Renal cortex interstitium (tissue), 11 donors: Measurements from ENCODE around the gene TBCA. TPM values are rescaled to one million over a fixed set of nuclear protein-coding genes. Genes with fewer than 3 reads are reported as not detected.
"Not testable (repeated sequence)": the region's sequence is repeated elsewhere in the genome, so short reads cannot be mapped to it uniquely, and the experiment has no call there.

ENCODE experiments used
- DNase-seq, 11 donors: peaks; one replicate each; pipeline ENCODE4 v3.0.0-alpha.2; 2013; ENCODE audit warnings: low read depth in 9 of 11, low spot score in 4 of 11; ENCODE audit errors: extremely low read depth in 1 of 11
- polyA plus RNA-seq, 3 donors: library from polyadenylated mRNA; unstranded; fragments of 120-200 nt; gene quantifications; one replicate each; pipeline ENCODE4 v1.2.1, GENCODE V29; 2013; ENCODE audit not compliant: insufficient read length in 3 of 3

The TBCA gene
- polyA plus RNA-seq, 3 donors: 221 to 343 (median 268) TPM

DNA sequence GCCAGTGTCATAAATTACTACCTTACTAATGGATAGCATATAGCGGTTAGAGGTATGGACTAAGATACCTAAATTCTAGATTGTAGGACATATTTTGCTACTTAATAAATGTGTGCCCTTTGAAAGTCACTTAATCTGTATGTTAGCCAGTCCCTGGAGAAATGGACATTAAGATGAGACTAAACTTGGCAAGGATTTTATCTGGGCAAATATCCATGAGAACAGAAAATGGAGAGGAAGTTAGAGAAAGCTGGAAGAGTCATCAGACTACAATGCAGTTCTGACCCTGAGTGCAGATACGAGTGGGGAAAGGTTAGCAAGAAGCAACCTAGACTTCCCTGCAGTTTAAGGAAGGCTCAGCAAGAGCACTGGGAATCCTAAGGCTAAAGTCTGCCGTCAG, 33.0 kb downstream of the TBCA start:
- no peak for DNase-seq

DNA sequence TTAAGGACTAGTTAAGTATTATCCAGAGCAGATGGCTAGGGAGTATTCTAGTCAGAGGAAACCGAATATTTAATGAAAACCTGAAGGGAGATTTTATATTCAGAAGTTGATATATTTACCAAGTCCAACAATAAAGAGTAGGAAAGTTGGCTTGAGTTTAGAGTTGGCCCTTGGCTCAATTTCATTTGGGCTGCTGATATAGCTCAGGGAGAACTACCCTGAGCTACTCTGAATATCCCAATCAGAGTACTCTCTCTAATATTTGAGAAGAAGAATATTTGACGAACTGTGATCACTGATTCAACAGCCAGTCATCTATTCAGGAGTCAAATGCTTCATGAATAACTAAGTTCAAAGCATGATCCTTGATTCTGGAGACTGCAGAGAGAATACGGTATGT, 34.5 kb downstream of the TBCA start:
- DNase-seq: no peak

DNA sequence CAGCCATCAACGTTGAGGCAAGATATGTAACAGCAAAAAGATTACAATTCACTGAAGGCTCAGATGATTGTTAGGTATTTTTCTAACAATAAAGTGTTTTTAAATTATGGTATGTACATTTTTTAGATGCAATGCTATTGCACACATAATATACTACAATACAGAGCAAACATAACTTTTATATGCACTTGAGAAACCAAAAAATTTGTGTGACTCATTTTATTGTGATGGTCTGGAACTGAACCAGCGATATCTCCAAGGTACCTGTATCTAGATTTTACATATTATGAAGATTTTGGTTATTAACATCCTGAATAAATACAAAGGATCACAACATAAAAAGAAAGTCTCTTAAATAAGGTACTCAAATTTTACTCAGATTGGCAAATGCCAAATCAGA, 41.3 kb downstream of the TBCA start:
- DNase-seq: no peak

DNA sequence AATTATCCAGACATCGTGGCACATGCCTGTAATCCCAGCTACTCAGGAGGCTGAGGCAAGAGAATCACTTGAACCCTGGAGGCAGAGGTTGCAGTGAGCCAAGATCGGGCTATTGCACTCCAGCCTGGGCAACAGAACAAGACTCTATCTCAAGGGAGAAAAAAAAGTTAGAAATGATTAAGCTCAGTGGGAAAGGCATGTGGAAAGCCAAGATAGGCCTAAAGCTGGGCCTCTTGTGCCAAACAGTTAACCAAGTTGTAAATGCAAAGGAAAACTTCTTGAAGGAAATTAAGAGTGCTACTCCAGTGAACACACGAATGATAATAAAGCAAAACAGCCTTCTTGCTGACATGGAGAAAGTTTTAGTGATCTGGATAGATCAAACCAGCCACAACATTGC, 43.0 kb downstream of the TBCA start:
- DNase-seq: no peak

DNA sequence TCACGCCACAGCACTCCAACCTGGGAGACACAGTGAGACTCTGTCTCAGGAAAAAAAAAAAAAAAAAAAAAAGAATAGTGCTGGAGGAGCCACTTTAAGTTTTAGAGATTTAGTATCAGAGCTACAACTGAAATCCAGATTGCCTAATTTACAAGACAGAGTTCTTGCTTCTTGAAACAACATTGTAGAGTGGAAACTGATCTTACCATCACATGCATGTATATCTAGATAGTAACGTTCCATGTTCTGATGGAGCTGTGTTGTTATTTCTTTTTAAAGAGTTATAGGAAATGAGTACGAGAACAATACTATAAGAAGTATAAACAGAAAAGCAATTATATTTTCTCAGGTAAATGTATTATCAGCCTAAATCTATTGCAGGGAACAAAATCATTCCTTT, 48.9 kb downstream of the TBCA start:
- no peak for DNase-seq

DNA sequence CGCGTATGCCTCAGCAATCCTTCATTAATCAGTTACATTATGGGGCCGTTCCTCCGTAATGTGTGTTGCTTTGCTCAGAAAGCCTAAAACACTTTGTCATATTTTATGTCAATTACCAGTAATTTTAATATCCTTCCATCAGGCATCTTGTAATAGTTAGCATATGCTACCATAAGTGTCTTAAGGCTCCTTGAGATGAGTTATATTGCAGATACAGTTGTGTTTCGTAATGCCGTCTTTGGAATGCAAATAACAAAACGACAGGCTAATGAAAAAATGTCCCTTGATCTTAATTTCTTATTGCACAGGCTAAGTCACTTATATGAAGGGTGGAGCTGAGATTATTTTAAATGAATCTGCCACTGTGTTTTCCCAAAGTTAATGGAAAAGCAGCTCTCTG, 50.5 kb downstream of the TBCA start:
- no peak for DNase-seq

DNA sequence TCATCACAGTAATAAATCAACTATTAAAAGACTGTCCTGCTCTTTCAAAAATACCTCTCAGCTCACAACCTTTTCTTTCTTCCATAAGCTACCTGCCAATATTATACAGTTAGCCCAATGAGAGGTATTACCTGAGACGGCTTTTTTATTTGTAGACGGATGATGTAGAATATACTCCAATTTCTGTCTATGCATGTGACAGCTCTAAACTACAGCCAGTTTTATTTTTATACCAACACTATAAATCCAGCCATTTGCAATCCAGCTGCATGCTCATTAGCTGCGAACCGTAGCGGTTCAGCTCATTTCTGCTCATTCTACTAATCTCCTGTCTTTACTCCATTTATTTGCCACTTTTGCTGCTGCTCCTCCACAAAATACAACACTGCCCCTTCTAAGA, 51.2 kb downstream of the TBCA start:
- no peak for DNase-seq

DNA sequence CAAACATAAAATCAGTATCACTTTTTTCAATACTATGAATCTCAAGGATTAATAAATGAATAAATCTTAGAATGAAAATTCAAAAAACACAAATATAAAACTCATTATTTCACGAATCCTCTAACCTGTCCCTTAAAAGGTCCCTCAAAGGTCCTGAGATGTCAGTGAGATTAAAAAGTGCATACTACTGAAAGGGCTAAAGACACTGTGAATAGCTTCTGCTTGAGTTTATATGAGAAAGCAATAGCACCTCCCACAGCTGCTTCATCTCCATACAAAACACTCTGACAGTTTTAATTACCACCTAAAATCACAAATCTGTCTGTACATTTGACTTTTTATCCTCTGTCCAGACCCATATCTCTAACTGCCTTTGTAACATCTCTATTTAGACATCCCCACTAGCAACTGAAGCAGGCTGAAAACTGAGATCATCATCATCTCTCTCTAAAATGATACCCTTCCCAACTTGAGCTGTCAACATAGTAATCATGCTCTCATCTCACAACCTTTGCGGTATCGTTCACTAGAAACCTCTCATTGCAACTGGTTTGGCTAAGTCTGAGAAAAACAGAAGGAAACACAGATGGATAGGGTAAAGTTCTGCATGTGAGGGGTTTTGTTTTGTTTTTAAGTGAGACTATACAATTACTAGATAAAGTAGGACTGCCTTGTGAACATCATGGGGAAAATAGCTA, 56.3 kb downstream of the TBCA start:
- no peak for DNase-seq

DNA sequence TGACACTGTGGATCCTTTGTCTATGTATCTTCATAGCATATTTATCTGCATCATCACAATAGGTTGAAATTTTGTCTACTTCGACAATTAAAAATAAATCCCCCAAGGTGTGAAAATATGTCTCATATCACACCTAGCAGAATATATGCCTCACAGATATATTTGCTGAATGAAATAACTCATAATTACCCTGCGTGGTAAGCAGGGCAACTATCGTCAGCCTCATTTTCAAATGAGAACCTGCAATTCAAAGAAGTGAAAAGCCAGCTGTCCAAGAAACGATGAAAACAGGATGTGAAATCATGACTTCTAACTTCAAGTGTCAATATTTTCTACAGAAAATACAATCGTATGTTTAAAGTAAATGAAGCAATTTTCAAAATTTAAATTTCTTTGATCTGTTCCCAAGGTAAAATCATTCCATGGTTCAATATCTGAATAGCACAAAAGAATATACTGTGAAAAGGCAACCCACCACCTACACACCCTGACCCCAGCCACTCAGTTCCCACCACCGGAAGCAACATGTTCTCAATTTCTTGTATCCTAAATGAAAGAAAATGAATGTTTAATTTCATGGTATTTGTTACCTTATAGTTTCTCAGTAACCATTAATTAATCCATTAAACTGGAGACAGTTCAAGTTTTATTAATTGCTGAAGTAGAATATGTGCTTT, 57.1 kb downstream of the TBCA start:
- DNase-seq: no peak

DNA sequence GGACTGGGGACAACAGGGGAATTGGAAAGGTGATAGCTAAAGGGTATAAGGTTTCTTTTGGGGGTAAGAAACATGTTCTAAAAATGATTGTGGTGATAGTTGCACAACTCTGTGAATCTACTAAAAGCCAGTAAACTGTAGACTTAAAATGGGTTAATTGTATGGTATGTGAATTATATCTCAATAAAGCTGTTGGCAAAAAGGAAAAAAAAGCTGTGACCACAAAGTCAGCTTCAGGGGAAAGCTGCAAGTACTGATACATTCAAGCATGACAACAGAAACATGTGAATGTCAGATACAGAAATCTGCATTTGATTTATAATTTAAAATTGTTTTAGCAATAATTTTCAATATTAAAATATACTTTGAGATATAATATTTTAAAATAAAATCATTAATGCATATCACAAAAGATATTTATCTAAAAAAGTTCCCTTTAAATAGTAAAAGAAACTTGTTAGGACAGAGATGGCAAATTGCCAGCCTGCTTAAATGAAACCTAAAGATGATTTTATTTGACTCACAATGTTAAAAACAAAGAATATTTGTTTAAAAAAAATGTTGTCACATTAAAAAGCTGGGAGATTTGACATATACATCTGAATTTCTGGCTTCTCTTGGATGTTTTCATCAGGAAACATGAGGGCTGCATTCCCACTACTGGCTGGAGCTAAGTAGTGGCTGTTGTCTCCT, 66.0 kb downstream of the TBCA start:
- no peak for DNase-seq

DNA sequence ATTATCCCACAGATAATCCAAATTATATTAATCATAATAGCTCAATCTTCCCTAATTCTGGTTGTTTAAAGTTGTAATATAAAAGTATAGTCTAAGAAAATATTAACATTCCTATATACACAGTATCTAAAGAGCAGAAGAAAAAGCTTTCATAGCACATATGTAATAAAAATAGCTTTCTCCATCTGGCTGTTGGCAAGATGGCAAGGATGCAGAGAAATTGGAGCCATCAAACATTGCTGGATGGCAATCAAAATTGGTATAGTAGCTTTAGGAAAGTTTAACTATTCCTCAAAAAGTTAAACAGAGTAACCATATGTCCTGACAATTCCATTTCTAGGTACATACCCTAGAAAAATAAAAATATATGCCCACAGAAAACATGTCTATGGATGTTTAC, 66.8 kb downstream of the TBCA start:
- DNase-seq: no peak

DNA sequence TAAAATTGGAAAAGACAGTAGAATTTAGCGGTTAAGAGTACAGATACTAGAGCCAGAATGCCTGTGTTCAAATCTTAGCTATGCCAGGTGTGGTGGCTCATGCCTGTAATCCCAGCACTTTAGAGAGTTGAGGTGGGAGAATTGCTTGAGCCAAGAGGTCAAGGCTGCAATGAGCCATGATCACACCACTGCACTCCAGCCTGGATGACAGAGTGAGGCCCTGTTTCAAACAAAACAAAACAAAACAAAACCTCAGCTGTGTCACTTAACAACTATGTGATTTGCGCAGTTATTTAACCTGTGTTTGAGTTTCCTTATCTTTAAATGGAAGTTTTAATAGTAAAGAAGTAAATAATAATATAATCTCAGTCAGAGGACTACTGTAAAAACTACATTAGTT, 68.3 kb downstream of the TBCA start:
- peak in 3 of 11 donors; percentile 6 to 12 (median 10) for DNase-seq

DNA sequence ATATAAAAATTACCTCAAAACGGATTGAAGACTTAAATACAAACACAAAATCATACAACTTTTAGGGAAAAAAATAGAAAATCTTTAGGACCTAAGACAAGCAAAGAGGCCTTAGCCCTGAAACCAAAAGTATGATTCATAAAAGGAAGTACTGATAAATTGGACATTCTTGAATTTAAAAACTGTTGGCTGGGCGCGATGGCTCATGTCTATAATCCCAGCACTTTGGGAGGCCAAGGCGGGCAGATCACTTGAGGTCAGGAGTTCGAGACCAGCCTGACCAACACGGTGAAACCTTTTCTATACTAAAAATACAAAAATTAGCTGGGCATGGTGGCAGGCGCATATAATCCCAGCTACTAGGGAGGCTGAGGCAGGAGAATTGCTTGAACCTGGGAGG, 76.6 kb downstream of the TBCA start:
- not testable (repeated sequence) for DNase-seq

DNA sequence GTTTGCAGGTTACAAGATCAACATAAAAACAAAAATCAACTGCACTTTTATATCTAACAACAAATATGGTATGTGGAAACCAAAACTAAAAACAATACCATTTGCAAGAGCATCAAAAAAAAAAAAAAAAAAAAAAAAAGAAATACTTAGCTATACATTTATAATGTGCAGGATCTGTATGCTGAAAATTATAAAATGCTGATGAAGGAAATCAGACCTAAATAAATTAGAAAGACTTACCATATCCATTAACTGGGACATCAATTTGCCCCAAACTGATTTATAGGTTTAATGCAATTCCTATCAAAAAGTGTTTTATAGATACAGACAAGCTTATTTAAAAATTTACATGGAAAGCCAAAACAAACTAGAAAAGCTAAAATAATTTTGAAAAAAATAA, 77.2 kb downstream of the TBCA start:
- no peak for DNase-seq

DNA sequence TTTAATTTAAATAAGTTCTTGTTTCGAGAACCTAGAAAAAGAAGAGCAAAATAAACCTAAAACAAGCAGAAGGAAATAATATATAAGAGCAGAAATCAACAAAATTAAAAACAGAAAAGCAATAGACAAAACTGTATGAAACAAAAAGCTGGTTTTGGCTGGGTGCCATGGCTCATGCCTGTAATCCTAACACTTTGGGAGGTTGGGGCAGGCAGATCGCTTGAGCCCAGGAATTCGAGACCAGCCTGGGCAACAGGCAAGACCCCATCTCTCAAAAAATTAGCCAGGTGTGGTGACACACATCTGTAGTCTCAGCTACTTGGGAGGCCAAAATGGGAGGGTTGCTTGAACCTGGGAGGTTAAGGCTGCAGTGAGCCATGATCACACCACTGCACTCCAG, 78.4 kb downstream of the TBCA start:
- DNase-seq: no peak

DNA sequence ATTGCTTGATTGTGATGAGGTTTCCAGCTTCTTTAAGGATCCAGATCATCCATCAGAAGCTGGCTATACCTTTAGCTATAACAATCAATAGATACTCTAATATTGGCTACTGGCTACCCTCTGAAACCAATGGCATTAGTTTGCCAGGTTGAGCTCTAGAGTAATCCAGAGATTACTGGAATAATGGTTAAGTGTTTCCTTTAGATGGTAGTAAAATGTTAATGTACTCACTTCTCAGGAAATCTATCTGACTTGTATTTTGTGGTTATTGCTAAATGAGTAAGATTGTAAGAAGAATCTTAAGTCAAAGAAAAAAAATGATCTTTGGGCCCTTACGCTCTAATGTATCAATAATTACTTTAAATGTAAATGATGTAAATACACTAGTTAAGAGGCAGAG, 80.0 kb downstream of the TBCA start:
- no peak for DNase-seq

DNA sequence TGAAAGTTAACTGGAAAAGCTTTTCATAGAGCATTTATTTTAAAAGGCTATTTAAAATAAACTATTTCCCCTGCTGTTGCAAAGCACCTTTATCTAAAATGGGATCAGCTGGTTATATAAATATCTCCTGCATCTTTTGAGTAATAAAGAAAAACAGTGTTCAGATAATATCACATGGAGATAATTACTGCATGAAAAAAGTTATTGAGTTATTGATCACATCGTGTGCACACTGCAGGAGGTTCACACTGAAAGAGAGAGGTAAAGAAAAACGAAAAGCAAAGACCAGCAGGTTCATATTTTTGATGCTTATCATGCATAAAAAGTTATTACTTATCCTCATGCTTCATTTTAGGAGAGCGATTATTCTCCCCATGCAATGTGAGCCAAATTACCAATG, 82.2 kb downstream of the TBCA start:
- DNase-seq: no peak

DNA sequence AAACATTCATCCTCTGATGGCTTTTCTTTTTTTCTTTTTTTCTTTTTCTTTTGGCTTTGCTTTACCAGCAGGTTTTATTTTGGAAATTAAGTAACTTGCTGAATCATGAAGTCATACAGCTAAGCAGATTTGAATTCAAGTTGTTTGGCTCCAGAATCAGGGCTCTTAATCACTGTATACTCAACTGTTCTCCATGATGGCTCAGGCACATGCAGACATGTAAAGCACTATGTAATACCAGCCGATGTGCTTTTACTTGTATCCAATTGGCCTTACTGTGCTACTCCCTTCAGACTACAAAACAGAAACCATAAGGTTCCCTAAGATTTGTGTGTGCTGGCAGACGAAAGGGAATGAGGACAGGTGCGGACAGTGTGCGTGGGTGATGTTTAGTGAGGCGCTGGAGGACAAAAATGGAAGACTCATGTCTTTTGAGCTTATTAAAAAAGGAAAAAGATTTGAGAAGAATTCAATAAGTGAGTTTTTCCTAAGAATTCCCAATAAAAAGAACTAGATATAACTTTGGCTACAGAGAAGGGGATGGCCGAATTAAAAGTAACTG, 92.9 kb downstream of the TBCA start:
- DNase-seq: no peak

DNA sequence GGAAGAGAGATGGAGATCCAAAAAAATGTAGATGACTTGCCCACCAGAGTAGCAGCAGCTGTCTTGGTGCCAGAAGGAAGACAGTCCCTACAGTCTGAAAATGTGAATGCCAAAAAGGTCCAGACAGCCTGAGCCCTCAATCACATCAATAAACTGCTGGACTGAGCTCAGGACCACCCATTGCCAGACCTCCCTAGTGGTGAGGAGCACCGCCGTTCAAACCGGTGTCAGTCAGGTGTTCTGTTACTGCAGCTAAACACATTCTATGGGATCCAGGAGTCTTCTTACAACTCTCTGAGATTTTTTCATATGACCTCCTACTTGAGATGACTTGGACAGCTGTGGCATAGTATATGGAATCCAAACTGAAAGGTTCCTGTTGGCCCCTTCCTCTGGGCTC, 105.6 kb downstream of the TBCA start:
- DNase-seq: no peak

DNA sequence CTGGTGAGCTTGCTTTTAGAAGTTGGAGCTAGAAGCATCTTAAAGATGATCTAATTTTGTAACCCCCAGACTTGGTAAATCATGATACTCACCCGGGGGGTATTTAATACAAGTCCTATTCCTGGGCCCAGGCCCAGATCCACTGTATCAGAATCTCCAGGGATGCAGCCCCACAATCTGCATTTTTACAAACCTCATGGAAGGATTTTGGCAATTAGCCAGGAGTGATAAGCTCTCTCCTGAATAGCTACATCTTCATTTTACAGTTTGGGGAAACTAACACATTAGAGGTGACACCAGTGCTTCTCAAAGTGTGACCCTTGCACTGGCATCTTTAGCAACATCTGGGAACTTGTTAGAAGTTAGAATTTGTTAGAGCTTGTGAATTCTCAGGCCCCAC, 106.5 kb downstream of the TBCA start:
- no peak for DNase-seq
